CD4-positive, alpha-beta T cell treated with Interleukin-2 at 100 ng/mL for 4 hours (primary cell): ENCODE results near the gene CYP3A5.

Experiments used
- DNase-seq: peaks from one replicate; pipeline ENCODE4 v3.0.0-alpha.2; 2020; ENCODE audit warnings: low spot score

The CYP3A5 gene

GRCh38 chr7:99607548-99607947 lies 72.2 kb downstream of the CYP3A5 start:
- DNase-seq, result no peak

DNA sequence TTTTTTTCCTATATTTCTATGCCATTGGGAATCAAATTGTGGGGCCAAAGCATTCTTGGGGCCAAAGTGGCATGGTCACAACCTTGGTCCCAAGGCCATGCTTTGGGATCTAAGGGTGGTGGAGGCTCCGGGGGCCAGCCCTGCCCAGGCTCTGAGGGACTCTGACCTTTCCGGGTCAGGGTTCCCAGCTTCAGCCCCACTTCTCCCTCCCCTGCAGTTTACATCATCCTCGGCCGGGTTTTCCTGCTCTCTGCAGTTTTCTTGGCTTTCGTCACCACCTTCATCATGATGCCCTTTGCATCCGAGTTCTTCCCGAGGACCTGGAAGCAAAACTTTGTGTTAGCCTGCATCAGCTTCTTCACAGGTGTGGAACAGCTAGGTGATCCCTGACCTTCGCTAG lies 73.3 kb downstream of the CYP3A5 start:
- no peak for DNase-seq

DNA sequence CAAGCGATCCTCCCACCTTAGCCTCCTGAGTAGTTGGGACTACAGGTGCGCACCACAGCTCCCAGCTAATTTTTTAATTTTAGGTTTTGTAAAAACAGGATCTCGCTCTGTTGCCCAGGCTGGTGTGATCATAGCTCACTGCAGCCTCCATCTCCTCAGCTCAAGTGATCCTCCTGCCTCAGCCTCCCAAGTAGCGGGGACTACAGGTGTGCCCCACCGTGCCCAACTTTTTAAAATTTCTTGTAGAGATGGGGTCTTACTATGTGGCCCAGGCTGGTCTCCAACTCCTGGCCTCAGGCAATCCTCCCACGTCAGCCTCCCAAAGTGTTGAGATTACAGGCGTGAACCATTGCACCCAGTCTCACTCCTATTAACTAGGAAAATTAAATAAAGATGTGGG lies 74.3 kb downstream of the CYP3A5 start:
- no peak for DNase-seq

DNA sequence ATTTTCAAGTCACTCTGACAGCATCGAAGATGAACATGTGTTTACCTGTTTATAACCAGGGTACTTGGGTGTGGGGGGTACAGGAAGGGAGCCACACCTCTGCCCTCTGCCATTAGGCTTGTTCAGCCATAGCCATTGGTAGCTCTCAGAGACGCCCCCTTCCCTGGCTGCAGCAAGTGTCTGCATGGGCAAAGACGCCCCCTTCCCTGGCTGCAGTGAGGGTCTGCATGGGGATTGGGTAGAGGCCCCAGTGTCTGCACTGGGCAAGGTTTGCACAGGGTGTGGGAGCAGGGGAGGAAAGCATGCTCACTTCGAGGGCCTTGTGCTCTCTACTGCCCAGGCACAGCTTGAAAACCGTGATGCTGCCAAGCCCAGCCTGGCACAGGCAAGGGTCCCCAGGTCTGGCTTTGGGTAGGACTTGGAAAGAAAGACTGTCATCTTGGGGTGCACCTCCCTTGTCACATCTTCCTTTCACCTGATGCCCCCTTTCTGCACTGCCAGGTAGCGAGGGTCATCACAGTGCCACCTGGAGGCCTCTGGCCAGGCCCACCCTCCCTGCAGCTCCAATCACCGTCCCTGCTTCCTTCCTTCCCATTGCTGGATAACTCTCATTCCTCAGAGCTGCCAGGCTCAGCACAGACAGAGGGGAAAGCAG lies 78.0 kb downstream of the CYP3A5 start:
- no peak for DNase-seq

DNA sequence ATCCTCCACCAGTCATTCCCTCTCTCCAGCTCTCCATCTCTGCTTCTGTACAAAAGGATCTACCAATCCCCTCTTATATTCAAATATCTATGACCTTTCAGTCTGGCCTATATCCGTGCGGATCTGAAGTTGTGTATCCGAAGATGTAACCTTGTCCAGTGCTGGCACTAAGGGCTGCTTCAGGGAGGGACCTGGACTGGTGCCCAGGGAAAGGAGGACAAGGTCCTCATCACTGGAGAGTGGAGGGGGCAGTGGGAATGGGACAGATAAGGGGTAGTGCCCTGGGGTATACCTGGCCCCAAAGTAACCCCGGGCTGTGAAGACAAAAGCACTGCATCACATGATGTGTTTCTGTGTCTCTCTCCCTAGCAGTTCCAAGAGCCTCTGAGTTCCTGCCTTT lies 80.0 kb downstream of the CYP3A5 start:
- no peak for DNase-seq
